Colonic mucosa (tissue), 4 donors: ENCODE measurements around the gene PCSK5. TPM values are rescaled to one million over a fixed set of nuclear protein-coding genes. Genes with fewer than 3 reads are reported as not detected.

Experiments used
- DNase-seq: peaks from one replicate; pipeline ENCODE4 v3.0.0-alpha.2; 2020
- H3K27ac ChIP-seq: fragments of 200-600 bp; one replicate; pipeline ENCODE4 v1.8.0; 2021
- H3K27me3 ChIP-seq: fragments of 200-600 bp; one replicate; pipeline ENCODE4 v1.8.0; 2021
- H3K36me3 ChIP-seq: fragments of 200-600 bp; one replicate; pipeline ENCODE4 v1.8.0; 2021
- H3K4me1 ChIP-seq: fragments of 200-600 bp; one replicate; pipeline ENCODE4 v1.8.0; 2021; ENCODE audit warnings: mild to moderate bottlenecking
- H3K4me3 ChIP-seq: fragments of 200-600 bp; one replicate; pipeline ENCODE4 v1.8.0; 2021
- H3K9ac ChIP-seq, 2 donors: one replicate each; pipeline ENCODE4 v1.7.0; 2013; ENCODE audit warnings: control low read depth in 2 of 2, low read depth in 2 of 2, low read length in 2 of 2
- H3K9me3 ChIP-seq: fragments of 200-600 bp; one replicate; pipeline ENCODE4 v1.8.0; 2021
- CTCF ChIP-seq: fragments of 200-600 bp; IDR thresholded peaks from one replicate; pipeline ENCODE4 v1.8.0; 2022; ENCODE audit warnings: antibody characterized with exemption, mild to moderate bottlenecking
- intact Hi-C: fragments of 100-400 bp; cut with DNase I; formaldehyde crosslinking; loops from one replicate; pipeline ENCODE4 v1.14.1; 2022
- total RNA-seq, 2 donors: library from RNA; stranded (reverse); fragmentation: NEBNext Ultra II Directional in 1 of 2; extraction: Animal tissue kit (Norgen Biotek cat#: 25700) in 1 of 2; gene quantifications; one replicate each; pipeline ENCODE4 v1.2.1, GENCODE V29; 2021
- donor health status: healthy.
- donor health status: DM: no; HTN: no; CAD: no.
- donor health status: DM: no; HTN: no; CAD: no.

PCSK5 gene
- total RNA-seq, 2 donors from 2014 or later: 36.7 to 55.3 TPM

DNA sequence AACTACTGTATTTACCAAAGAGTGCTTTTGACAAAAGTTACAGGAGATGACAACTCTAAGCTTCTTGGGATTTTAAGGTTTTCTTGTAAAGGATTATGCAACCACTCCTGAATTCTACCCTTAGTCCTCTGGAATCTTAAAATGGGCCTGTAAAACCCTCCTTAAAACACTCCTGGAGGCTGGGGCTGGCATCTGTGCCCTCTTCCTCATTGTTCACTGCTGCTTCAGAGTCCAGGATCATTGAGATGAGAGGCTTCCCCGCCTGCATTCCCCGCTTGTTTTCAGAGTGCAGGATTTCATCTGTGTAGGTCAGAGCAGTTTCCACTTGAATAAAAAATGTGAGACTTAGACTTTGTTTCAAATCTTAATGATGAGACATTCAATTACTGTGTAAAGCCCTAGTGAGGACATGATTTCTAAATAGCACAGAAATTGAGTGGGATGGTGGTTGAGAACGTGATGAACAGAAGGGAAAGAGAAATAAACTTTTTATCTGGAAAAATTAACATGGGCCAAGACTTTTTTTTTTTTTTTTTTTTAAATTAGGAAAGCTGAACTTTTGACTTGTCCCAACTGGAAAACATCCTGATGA, 40.4 kb downstream of the PCSK5 start:
- Histone ChIP-seq H3K9ac (no peak overlapping the region), H3K4me1 (no peaks in the 10 kb centered on the region), H3K9me3 (no peaks in the 10 kb centered on the region), H3K27me3 (no peaks in the 10 kb centered on the region), H3K27ac (no peak overlapping the region), H3K4me3 (no peak overlapping the region), H3K36me3 (no peaks in the 10 kb centered on the region)
- intact Hi-C loops: no loop called here
- TF ChIP-seq CTCF: no peak
- DNase-seq: no peak

- no peak overlapping the region for H3K4me3 ChIP-seq
Measured at GRCh38 chr9:75933982-75934381, 43.5 kb downstream of the PCSK5 start.

DNA sequence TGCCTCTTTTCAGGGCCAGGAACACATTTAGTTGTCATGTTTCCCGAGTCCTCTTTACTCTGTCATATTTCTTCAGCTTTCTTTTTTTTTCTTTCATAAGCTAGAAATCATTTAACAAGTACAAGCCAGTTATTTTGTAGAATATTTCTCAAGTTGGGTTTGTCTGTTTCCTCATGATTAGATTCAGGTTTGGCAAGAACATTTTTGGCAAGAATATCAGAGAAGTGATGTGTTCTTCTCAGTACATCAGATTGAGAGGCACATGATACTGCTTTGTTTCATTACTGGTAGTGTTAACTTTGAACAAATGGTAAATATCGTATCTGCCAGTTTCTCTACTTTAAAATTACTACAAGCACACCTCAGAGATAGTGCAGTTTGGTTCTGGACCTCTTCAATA, 45.1 kb downstream of the PCSK5 start:
- Histone ChIP-seq H3K36me3 (no peaks in the 10 kb centered on the region), H3K27me3 (no peaks in the 10 kb centered on the region), H3K9ac (no peak overlapping the region), H3K9me3 (no peaks in the 10 kb centered on the region), H3K4me1 (peaks cover 7% of the 10 kb centered on the region), H3K4me3 (no peak overlapping the region), H3K27ac (no peak overlapping the region)
- intact Hi-C loops: no loop called here
- DNase-seq: no peak
- TF ChIP-seq CTCF: no peak

More at GRCh38 chr9:75933982-75934381, 43.5 kb downstream of the PCSK5 start:
- no peaks in the 10 kb centered on the region for H3K9me3 ChIP-seq
- no peaks in the 10 kb centered on the region for H3K4me1 ChIP-seq
- H3K9ac ChIP-seq: no peak overlapping the region
- TF ChIP-seq CTCF: no peak
- no peak for DNase-seq
- no peaks in the 10 kb centered on the region for H3K27me3 ChIP-seq
- H3K36me3 ChIP-seq: no peaks in the 10 kb centered on the region
- H3K27ac ChIP-seq: no peak overlapping the region
- intact Hi-C loops: no loop called here

GRCh38 chr9:75937521-75938258, 47.2 kb downstream of the PCSK5 start:
- no peaks in the 10 kb centered on the region for H3K9me3 ChIP-seq
- no peaks in the 10 kb centered on the region for H3K36me3 ChIP-seq
- peaks cover 7% of the 10 kb centered on the region for H3K4me1 ChIP-seq
- TF ChIP-seq CTCF: no peak
- no peak overlapping the region for H3K27ac ChIP-seq
- no peak overlapping the region for H3K4me3 ChIP-seq
- DNase-seq: no peak
- no peaks in the 10 kb centered on the region for H3K27me3 ChIP-seq
- H3K9ac ChIP-seq: no peak overlapping the region
- intact Hi-C loops: no loop called here

GRCh38 chr9:75938946-75939345, 48.5 kb downstream of the PCSK5 start:
- no peak for TF ChIP-seq CTCF

More at GRCh38 chr9:75938946-75939345, 48.5 kb downstream of the PCSK5 start:
- Histone ChIP-seq H3K9me3 (no peaks in the 10 kb centered on the region), H3K27me3 (no peaks in the 10 kb centered on the region), H3K4me1 (peaks cover 7% of the 10 kb centered on the region), H3K27ac (no peak overlapping the region), H3K9ac (no peak overlapping the region), H3K4me3 (no peak overlapping the region), H3K36me3 (no peaks in the 10 kb centered on the region)
- no peak for DNase-seq
- intact Hi-C loops: no loop called here
